Neural progenitor cell (in vitro differentiated cells): Measurements from ENCODE around the gene CLEC4G.

Experiments used
- EZH2 ChIP-seq: fragments of 200-600 bp; sonication (generic); IDR thresholded peaks from 2 replicates; pipeline ENCODE4 v1.6.1; 2017; ENCODE audit warnings: antibody characterized with exemption, mild to moderate bottlenecking, moderate library complexity
- EZH2phosphoT487 ChIP-seq: fragments of 200-600 bp; sonication (generic); IDR thresholded peaks from 2 replicates; pipeline ENCODE4 v1.6.1; 2017; ENCODE audit warnings: antibody characterized with exemption
- TF ChIP-seq, protein P1 (sequence below): fragments of 200-600 bp; sonication (generic); IDR thresholded peaks from 2 replicates; pipeline ENCODE4 v1.5.1; 2017; ENCODE audit warnings: antibody characterized with exemption, mild to moderate bottlenecking

- TF ChIP-seq EZH2: no peak
- TF ChIP-seq, protein P1, sequence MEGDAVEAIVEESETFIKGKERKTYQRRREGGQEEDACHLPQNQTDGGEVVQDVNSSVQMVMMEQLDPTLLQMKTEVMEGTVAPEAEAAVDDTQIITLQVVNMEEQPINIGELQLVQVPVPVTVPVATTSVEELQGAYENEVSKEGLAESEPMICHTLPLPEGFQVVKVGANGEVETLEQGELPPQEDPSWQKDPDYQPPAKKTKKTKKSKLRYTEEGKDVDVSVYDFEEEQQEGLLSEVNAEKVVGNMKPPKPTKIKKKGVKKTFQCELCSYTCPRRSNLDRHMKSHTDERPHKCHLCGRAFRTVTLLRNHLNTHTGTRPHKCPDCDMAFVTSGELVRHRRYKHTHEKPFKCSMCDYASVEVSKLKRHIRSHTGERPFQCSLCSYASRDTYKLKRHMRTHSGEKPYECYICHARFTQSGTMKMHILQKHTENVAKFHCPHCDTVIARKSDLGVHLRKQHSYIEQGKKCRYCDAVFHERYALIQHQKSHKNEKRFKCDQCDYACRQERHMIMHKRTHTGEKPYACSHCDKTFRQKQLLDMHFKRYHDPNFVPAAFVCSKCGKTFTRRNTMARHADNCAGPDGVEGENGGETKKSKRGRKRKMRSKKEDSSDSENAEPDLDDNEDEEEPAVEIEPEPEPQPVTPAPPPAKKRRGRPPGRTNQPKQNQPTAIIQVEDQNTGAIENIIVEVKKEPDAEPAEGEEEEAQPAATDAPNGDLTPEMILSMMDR: no peak
- no peak for TF ChIP-seq EZH2phosphoT487
Measured at GRCh38 chr19:7742991-7743390, 11.1 kb upstream of the CLEC4G start.
